H9 (cell line): Measurements from ENCODE around the gene PSMG2. TPM values are rescaled to one million over a fixed set of nuclear protein-coding genes. Genes with fewer than 3 reads are reported as not detected.

ENCODE experiments used
- DNase-seq: peaks from one replicate; pipeline ENCODE4 v3.0.0-alpha.2; 2017
- H2AFZ ChIP-seq: one replicate; pipeline ENCODE4 v1.6.1; 2013; ENCODE audit warnings: mild to moderate bottlenecking, low read length, control low read depth, moderate library complexity
- H2AK5ac ChIP-seq: 2 replicates; pipeline ENCODE4 v1.6.1; 2013; ENCODE audit warnings: low read length, control low read depth, mixed read lengths; ENCODE audit not compliant: insufficient read length
- H2BK120ac ChIP-seq: one replicate; pipeline ENCODE4 v1.6.1; 2013; ENCODE audit warnings: low read depth, mild to moderate bottlenecking, low read length, control low read depth, inconsistent platforms; ENCODE audit not compliant: poor library complexity, severe bottlenecking
- H2BK12ac ChIP-seq: 2 replicates; pipeline ENCODE4 v1.6.1; 2013; ENCODE audit warnings: low read length, control low read depth, mixed read lengths, low read depth; ENCODE audit not compliant: insufficient read length
- H2BK15ac ChIP-seq: 2 replicates; pipeline ENCODE4 v1.6.1; 2013; ENCODE audit warnings: low read depth, low read length, control low read depth
- H2BK20ac ChIP-seq: one replicate; pipeline ENCODE4 v1.6.1; 2013; ENCODE audit warnings: low read depth, mild to moderate bottlenecking, low read length, control low read depth, inconsistent platforms; ENCODE audit not compliant: poor library complexity, severe bottlenecking
- H2BK5ac ChIP-seq: 2 replicates; pipeline ENCODE4 v1.6.1; 2013; ENCODE audit warnings: low read length, control low read depth, mixed read lengths; ENCODE audit not compliant: insufficient read length
- H3K14ac ChIP-seq: 2 replicates; pipeline ENCODE4 v1.6.1; 2013; ENCODE audit warnings: low read length, control low read depth; ENCODE audit not compliant: insufficient read depth
- H3K18ac ChIP-seq: 2 replicates; pipeline ENCODE4 v1.6.1; 2013; ENCODE audit warnings: low read depth, mild to moderate bottlenecking, mixed read lengths, low read length, control low read depth; ENCODE audit not compliant: insufficient read length
- H3K23ac ChIP-seq: 2 replicates; pipeline ENCODE4 v1.6.1; 2013; ENCODE audit warnings: low read length, control low read depth, mixed read lengths, low read depth; ENCODE audit not compliant: insufficient read length
- H3K23me2 ChIP-seq: 2 replicates; pipeline ENCODE4 v1.6.1; 2013; ENCODE audit warnings: low read depth, mild to moderate bottlenecking, mixed read lengths, low read length, control low read depth; ENCODE audit not compliant: insufficient read length, poor library complexity, severe bottlenecking
- H3K27ac ChIP-seq: 2 replicates; pipeline ENCODE4 v1.5.1; 2013; ENCODE audit warnings: low read length, control low read depth, mixed read lengths, low read depth; ENCODE audit not compliant: insufficient read length
- H3K27me3 ChIP-seq: 2 replicates; pipeline ENCODE4 v1.6.1; 2013; ENCODE audit warnings: low read length, control low read depth, inconsistent platforms; ENCODE audit not compliant: insufficient read depth
- H3K4ac ChIP-seq: 2 replicates; pipeline ENCODE4 v1.6.1; 2013; ENCODE audit warnings: low read depth, mild to moderate bottlenecking, control low read depth, inconsistent platforms, low read length, moderate library complexity
- H3K4me1 ChIP-seq: 2 replicates; pipeline ENCODE4 v1.6.1; 2013; ENCODE audit warnings: low read length, control low read depth, inconsistent platforms; ENCODE audit not compliant: insufficient read depth
- H3K4me2 ChIP-seq: 2 replicates; pipeline ENCODE4 v1.6.1; 2013; ENCODE audit warnings: low read length, control low read depth, mixed read lengths; ENCODE audit not compliant: insufficient read length, insufficient read depth
- H3K56ac ChIP-seq: 2 replicates; pipeline ENCODE4 v1.6.1; 2013; ENCODE audit warnings: low read depth, mild to moderate bottlenecking, mixed read lengths, low read length, control low read depth; ENCODE audit not compliant: insufficient read length
- H3K79me1 ChIP-seq: 2 replicates; pipeline ENCODE4 v1.6.1; 2013; ENCODE audit warnings: low read depth, mild to moderate bottlenecking, moderate library complexity, low read length, control low read depth, inconsistent platforms; ENCODE audit not compliant: insufficient read depth, poor library complexity, severe bottlenecking
- H3K79me2 ChIP-seq: 2 replicates; pipeline ENCODE4 v1.6.1; 2013; ENCODE audit warnings: low read length, control low read depth, inconsistent platforms; ENCODE audit not compliant: insufficient read depth
- H3K9ac ChIP-seq: 2 replicates; pipeline ENCODE4 v1.6.1; 2013; ENCODE audit warnings: low read length, control low read depth, mixed read lengths; ENCODE audit not compliant: insufficient read length; ENCODE audit errors: extremely low read depth
- H3K9me3 ChIP-seq: one replicate; pipeline ENCODE4 v1.6.1; 2013; ENCODE audit warnings: low read depth, low read length, inconsistent platforms; ENCODE audit not compliant: control insufficient read depth
- H3T11ph ChIP-seq: one replicate; pipeline ENCODE4 v1.6.1; 2013; ENCODE audit warnings: mild to moderate bottlenecking, low read length, control low read depth, inconsistent platforms
- H4K20me1 ChIP-seq: one replicate; pipeline ENCODE4 v1.6.1; 2013; ENCODE audit not compliant: control insufficient read depth, insufficient read length, insufficient read depth
- H4K5ac ChIP-seq: 2 replicates; pipeline ENCODE4 v1.6.1; 2013; ENCODE audit warnings: low read depth, mild to moderate bottlenecking, mixed read lengths, low read length, control low read depth; ENCODE audit not compliant: insufficient read length
- H4K8ac ChIP-seq: replicated peaks from 2 replicates; pipeline ENCODE4 v1.6.1; 2013; ENCODE audit warnings: low read length, control low read depth, mixed read lengths, low read depth; ENCODE audit not compliant: insufficient read length
- H4K91ac ChIP-seq: 2 replicates; pipeline ENCODE4 v1.6.1; 2013; ENCODE audit warnings: low read depth, mild to moderate bottlenecking, moderate library complexity, mixed read lengths, low read length, control low read depth; ENCODE audit not compliant: insufficient read length
- H3K27ac Mint-ChIP-seq, 3 experiments: 2 replicates in 2 of 3; 3 replicates in 1 of 3; pipeline ENCODE4 v1.8.0; 2020 to 2021; ENCODE audit warnings: mixed read lengths in 3 of 3, mild to moderate bottlenecking in 1 of 3, moderate library complexity in 1 of 3
- H3K27me3 Mint-ChIP-seq: 2 replicates; pipeline ENCODE4 v1.8.0; 2021; ENCODE audit warnings: low read depth, mild to moderate bottlenecking, moderate library complexity, mixed read lengths
- H3K36me3 Mint-ChIP-seq, 3 experiments: 2 replicates in 2 of 3; 3 replicates in 1 of 3; pipeline ENCODE4 v1.8.0; 2020 to 2021; ENCODE audit warnings: low read depth in 3 of 3, mixed read lengths in 3 of 3; ENCODE audit not compliant: insufficient read depth in 1 of 3
- H3K4me1 Mint-ChIP-seq, 2 experiments: 2 replicates each; pipeline ENCODE4 v1.8.0; 2020; ENCODE audit warnings: mixed read lengths in 2 of 2
- H3K4me3 Mint-ChIP-seq, 2 experiments: 2 replicates in 1 of 2; 3 replicates in 1 of 2; pipeline ENCODE4 v1.8.0; 2020 to 2021; ENCODE audit warnings: mild to moderate bottlenecking in 2 of 2, mixed read lengths in 2 of 2, moderate library complexity in 1 of 2
- H3K9me3 Mint-ChIP-seq, 2 experiments: 2 replicates in 1 of 2; 3 replicates in 1 of 2; pipeline ENCODE4 v1.8.0; 2020; ENCODE audit warnings: mild to moderate bottlenecking in 2 of 2, mixed read lengths in 2 of 2, moderate library complexity in 1 of 2
- WGBS: extraction: QIAGEN DNeasy Blood & Tissue Kit; methylation state at CpG from one replicate; pipeline ENCODE4 v1.1.7; 2013; ENCODE audit warnings: missing lambda C conversion rate, low lambda C conversion rate, mixed read lengths; ENCODE audit not compliant: insufficient read length; ENCODE audit errors: extremely low coverage; 5-methylcytosine and 5-hydroxymethylcytosine counted together
- total RNA-seq: library from RNA; stranded (reverse); gene quantifications from 2 replicates; pipeline ENCODE4 v1.2.1, GENCODE V29; 2021
- TF ChIP-seq, protein P1 (sequence below): fragments of 200-600 bp; sonication (generic); conservative IDR thresholded peaks from 3 replicates; pipeline ENCODE4 v1.8.0; 2021; ENCODE audit warnings: antibody characterized with exemption, mild to moderate bottlenecking

The PSMG2 gene
- total RNA-seq, 1 experiment from 2014 or later: 72.2 TPM

- H2BK20ac ChIP-seq: no peak overlapping the region
- no peaks in the 10 kb centered on the region for H3K79me1 ChIP-seq
- H3K18ac ChIP-seq: no peak overlapping the region
- no peaks in the 10 kb centered on the region for H3K79me2 ChIP-seq
- no peak overlapping the region for H4K5ac ChIP-seq
- no peak overlapping the region for H2AK5ac ChIP-seq
- no peak overlapping the region for H2BK120ac ChIP-seq
- H3T11ph ChIP-seq: no peak overlapping the region
- no peak overlapping the region for H3K56ac ChIP-seq
- WGBS: no CpG with 5 or more reads among the region's 4 CpGs
- H3K4me1 ChIP-seq: peaks cover 6% of the 10 kb centered on the region
- H3K4me2 ChIP-seq: no peak overlapping the region
- H3K27ac ChIP-seq: no peak overlapping the region
- no peaks in the 10 kb centered on the region for H3K23me2 ChIP-seq
- TF ChIP-seq, protein P1, sequence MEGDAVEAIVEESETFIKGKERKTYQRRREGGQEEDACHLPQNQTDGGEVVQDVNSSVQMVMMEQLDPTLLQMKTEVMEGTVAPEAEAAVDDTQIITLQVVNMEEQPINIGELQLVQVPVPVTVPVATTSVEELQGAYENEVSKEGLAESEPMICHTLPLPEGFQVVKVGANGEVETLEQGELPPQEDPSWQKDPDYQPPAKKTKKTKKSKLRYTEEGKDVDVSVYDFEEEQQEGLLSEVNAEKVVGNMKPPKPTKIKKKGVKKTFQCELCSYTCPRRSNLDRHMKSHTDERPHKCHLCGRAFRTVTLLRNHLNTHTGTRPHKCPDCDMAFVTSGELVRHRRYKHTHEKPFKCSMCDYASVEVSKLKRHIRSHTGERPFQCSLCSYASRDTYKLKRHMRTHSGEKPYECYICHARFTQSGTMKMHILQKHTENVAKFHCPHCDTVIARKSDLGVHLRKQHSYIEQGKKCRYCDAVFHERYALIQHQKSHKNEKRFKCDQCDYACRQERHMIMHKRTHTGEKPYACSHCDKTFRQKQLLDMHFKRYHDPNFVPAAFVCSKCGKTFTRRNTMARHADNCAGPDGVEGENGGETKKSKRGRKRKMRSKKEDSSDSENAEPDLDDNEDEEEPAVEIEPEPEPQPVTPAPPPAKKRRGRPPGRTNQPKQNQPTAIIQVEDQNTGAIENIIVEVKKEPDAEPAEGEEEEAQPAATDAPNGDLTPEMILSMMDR: no peak
- H2AFZ ChIP-seq: no peak overlapping the region
- H3K23ac ChIP-seq: no peak overlapping the region
- peaks cover 0 to 10% of the 10 kb centered on the region in 2 experiments; a peak in 2 of 4 replicates for H3K4me1 Mint-ChIP-seq
- H3K36me3 Mint-ChIP-seq: peaks cover 11 to 45% (median 41%) of the 10 kb centered on the region in 3 experiments
- no peak overlapping the region for H2BK5ac ChIP-seq
- H3K27me3 ChIP-seq: no peaks in the 10 kb centered on the region
- no peak overlapping the region for H3K9ac ChIP-seq
- peak overlapping the region in 2 of 3 experiments; percentile 16 to 56; a peak in 3 of 7 replicates for H3K27ac Mint-ChIP-seq
- H3K27me3 Mint-ChIP-seq: no peaks in the 10 kb centered on the region
- no peak overlapping the region for H2BK15ac ChIP-seq
- H3K4me3 Mint-ChIP-seq: no peak overlapping the region
- no peak overlapping the region for H3K14ac ChIP-seq
- no peaks in the 10 kb centered on the region for H3K9me3 ChIP-seq
- no peaks in the 10 kb centered on the region for H4K20me1 ChIP-seq
- H4K8ac ChIP-seq: no peak overlapping the region
- peaks cover 14 to 16% of the 10 kb centered on the region in 2 experiments for H3K9me3 Mint-ChIP-seq
- no peak overlapping the region for H4K91ac ChIP-seq
- H3K4ac ChIP-seq: no peak overlapping the region
- no peak for DNase-seq
- no peak overlapping the region for H2BK12ac ChIP-seq
Measured at GRCh38 chr18:12726331-12726730, 23.5 kb downstream of the PSMG2 start.
